ENCODE results near the gene RASL12.
"Not testable (repeated sequence)": the region's sequence is repeated elsewhere in the genome, so short reads cannot be mapped to it uniquely, and the experiment has no call there.

The RASL12 gene, protein sequence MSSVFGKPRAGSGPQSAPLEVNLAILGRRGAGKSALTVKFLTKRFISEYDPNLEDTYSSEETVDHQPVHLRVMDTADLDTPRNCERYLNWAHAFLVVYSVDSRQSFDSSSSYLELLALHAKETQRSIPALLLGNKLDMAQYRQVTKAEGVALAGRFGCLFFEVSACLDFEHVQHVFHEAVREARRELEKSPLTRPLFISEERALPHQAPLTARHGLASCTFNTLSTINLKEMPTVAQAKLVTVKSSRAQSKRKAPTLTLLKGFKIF

DNA sequence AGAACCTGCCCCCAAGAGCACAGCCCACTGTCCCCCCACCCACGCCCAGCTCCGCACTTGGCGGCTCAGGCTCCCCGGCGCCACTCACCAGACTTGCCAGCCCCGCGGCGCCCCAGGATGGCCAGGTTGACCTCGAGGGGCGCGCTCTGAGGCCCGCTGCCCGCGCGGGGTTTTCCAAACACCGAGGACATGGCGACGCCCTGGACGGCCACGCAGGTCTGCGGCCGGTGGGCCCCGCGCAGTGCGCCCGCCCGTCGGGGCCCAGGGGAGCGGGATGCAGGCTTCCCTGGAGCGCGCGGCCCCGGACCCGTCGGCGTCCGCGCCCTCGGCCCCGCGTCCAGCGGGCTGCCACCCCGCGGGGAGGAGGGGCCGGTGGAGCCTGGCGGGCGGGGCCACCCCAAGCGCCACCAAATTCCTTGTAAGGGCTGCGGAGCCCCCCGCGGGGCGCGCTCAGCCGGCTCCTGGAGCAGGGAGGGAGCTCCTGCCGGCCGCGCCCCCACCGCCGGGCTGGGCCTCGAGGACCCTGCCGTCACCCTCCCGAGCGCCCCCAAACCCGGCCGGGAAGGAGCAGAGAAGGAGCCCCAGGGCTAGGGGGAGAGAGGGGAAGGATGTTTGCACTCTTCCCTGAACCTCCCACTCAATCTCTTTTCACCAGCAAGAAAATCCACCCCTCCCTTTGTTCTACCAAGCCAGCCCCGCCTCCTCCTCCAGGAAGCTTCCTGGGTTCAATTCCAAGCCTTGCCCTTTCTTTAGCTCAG lies at the start of gene RASL12:
RASL12 (minus strand) TSS at position 347 of the 758 bp plus-strand sequence; CDS start at position 191, 156 bp downstream.
- DNase-seq = peak; percentile 57

DNA sequence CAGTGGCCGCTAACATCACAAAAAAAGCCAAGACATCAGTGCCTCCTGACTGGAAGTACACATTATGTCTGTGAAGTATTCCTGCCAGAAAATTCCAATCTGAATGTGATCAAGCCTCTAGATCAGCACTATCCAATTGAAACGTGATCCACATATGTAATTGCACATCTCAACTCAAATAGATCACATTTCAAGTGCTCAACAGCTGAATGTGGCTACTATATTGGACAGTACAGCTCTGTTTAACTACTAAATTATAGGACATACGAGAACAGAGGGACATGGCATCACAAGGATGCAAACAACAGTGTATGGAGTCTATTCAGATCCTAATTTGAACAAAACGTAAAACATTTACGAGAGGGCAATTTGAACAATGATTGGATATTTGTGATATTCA lies 47.8 kb upstream of the RASL12 start:
- no peak for DNase-seq

DNA sequence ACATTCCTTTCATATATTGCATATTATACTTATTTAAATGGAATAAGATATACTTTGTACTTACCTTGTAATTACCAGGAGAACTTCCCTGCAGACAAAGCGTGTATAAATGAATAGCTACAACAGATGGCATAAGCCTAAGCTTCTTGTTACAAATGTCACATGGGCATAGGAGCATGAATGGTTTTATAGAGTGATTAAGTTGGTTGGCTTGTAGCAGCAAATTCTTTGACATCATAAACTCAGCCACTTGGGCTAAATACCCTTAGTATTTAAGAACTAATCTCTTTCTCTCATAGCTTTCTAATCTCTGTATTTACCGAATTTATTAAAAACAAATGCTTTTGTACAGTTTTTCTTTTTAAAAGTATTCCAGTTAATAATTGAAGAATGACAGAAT lies 47.3 kb upstream of the RASL12 start, which contains the start of gene UBAP1L:
UBAP1L (minus strand) TSS at position 115 of the 400 bp plus-strand sequence. CDS start 8,985 bp downstream, outside the sequence.
- DNase-seq = no peak

DNA sequence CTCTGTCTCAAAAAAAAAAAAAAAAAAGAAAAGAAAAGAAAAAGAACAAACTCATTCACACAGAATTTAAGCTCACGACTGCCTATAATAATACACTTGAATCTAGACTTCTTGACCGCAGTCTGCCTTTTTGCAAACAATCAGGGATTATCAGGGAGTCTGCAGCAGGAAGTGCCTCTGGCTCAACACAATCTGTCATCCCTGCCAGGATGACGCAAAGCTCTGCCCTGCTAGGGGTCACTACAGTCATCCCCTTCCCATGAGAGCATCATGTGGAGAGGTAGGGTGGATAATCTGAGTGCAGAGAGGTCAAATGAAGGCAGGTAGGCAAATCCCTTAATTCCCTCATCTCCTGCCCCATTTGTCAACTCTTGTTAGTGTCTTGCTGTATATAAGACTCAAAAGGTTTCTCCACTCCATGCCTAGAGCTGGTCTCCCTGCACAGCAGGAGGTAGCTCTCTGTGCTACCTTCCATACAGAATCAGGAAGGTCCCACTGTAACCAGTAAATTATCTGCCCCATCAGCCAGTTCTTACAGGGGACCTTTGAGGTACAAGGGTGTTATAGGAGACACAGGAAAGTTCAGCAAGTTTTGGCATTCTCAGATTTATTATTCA lies 43.0 kb upstream of the RASL12 start:
- DNase-seq = no peak

DNA sequence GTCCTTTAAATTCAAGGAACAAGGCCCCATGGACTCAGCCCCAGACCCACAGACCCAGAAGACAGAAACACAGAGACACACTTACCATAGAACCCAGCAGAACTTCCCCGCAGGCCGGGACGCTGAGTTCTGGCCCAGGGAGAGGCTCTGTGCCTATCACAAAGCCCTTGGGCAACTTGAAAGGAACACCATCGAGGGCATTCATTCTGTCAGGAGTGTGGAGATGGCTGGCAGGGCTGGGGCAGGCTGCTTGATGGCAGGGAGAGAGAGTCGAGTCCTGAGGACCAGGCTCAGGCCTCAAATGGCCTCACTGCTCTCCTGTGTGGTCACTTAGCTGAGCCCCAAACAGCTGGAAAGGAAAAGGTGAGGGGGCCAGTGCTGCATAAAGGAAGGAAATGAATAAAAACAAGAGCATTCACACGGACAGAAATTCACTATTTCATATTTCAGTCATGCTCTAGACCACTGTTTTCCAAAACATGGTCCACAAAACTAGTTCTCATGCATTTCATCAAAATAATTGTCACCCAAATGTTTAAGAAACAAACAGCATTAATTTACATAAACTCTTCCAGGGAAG lies 38.3 kb upstream of the RASL12 start:
- no peak for DNase-seq

DNA sequence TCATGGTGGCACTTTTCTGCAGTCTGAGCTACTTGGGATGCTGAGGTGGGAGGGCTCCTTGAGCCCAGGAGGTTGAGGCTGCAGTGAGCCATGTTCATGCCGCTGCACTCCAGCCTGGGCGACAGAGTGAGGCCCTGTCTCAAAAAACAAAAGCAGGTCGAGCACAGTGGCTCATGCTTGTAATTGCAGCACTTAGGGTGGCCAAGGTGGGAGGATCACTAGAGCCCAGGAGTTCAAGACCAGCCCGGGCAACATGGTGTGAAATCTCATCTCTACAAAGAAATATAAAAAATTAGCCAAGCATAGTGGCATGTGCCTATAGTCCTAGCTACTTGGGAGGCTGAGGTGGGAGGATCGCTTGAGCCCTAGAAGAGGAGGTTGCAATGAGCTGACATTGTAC lies 37.2 kb upstream of the RASL12 start:
- DNase-seq = no peak

DNA sequence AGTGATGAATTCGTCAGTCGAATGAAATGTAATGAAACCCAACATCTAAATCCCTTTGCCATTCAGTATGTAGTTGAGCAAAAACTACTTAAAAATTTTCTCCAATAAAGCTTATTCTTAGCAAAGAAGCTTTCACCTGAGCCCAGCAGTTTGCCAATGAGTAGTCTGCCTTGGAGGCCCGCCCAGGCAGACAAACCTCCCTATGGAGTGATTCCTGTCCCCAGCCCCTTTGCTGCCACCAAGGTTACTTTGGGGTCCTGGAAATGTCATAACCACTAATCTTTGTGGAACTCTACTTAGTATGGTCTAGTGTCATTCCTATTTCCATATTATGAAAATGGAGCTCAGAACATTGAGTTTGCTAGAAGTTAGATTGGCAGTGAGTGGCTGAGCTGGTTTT lies 35.1 kb upstream of the RASL12 start:
- DNase-seq = no peak

DNA sequence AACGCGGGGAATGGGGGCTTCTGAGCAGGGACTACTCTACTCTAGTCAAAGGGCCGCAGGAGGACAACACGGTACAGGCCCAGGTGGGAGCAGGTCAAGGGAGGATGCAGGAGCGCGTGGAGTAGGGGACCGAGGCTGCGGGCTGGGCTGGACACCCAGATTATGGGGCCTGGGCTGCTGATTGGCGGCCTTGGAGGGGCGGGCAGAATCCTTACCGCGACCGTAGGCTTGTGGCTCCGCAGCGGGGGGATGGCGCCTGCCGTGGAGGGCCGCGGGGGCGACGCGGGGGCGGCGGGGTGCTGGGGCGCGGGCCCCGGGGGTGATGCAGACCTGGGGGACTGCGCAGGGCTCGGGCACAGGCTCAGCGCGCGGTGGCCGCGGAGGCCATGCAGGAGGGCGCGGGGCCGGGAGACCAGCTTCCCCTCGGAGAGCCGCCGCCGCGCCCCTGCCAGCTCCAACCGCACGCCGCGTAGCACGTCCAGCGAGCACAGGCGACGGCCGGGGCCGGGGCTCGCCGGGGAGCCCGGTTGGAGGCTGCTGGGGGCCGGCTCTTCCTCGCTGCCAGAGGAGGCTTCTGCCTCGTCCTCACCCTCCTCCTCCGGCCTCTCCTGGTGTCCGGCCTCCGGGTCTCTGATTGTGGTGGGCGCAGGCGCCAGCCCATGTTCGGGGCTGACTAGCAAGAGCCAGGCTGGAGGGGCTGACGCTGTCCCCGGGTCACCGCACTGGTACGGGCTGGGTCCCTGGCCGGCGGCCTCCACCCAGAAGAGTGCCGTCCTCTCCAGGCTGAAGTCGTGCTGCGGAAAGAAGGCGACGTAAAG lies 34.3 kb upstream of the RASL12 start:
- no peak for DNase-seq

DNA sequence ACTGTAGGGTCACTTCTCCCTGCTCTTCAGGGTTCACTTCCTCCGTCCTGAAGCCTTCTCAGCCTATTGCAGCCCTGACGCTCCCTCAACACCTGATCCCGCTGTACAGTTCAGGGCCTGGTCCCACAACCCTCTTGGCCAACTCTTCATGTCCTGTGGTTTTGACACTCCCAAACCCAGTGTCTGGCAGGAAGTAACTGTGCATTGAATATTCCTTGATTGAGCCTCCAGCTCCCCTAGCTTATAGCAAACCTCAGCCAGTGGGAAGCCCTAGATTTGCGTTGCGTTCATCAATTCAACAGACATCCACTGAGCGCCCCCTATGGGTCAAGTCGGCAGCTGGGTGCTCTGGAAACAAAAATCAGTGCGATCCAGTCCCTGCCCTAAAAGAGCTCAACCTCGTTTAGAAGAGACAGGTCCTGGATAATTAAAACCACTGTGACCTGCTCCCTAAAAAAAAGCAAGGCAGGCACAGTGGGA lies 33.7 kb upstream of the RASL12 start:
- peak; percentile 82 for DNase-seq

DNA sequence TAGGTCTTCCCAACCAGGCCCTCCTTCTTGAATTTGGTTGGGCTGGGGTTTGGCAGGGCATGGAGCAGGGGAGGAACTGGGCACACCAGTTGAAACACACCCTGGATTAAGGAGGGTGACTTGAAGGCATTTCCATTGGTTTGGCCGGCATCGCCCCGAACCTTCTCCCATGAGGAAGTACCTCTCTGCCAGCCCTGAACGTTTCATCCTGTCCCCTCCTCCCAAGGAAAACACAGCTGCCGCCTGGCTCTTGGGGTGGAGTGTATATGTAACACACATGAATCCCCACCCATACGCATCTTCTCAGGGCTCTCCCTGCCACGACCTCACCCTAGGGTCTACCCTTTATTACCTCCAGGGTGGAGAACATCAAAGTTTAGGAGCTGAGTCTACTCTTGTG lies 32.7 kb upstream of the RASL12 start:
- no peak for DNase-seq

DNA sequence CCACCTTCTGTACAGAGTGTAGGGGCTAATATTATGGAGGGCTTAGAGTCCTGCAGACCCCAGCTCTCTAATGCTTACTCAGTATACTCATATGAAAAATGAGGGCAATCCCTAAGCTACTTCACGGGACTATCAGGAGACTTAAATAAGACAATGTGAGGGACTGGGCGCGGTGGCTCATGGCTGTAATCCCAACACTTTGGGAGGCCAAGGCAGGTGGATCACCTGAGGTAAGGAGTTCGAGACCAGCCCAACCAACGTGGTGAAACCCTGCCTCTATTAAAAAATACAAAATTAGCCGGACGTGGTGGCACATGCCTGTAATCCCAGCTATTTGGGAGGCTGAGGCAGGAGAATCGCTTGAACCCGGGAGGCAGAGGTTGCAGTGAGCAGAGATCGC lies 32.0 kb upstream of the RASL12 start:
- DNase-seq = not testable (repeated sequence)

DNA sequence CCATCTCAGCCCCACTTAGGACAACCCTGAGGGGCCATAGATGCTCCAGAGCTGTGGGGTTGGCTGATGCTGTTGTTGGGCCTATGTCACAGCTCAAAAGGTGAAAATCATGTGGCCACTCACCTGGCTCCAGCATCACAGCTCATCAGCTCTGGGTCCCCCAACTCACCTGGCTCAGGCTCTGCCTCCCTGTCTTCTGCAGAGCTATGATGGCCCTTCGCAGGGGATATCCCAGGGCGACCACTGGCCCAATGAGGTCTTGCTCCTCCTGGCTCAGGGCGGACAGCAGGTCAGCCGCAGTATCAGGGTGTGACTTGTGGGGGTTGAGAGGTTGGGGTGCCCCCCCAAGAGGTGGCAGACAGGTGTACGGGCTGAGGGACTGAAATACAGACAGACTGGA lies 31.5 kb upstream of the RASL12 start:
- DNase-seq = no peak

DNA sequence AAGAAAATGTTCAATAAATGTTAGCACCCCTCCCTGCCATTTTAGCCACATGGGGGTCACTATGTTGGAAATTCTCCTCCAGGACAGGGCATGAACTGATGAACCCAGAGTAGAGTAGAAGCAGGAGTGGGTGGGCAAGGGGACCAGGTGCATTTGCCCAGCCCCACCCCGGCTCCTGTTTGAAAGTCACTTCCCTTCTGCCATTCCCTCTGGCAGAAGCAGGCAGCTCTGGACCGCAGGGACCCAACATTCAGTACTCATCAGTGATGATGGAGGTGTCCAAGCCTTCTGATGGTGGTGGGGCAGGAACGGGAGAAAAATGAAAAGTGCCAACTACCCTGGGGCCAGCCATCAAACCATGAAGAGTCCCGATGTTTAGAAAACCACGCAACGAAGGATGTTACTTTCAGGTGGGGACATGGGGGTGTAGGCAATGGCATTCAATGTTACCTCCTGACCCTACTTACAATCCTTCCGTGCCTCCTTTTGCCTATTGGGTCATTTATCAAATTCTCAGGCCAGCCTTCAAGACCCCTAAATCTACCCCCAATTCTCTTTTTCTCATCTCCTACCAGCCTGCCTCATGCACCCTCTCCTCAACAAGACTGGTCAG lies 30.0 kb upstream of the RASL12 start:
- no peak for DNase-seq

DNA sequence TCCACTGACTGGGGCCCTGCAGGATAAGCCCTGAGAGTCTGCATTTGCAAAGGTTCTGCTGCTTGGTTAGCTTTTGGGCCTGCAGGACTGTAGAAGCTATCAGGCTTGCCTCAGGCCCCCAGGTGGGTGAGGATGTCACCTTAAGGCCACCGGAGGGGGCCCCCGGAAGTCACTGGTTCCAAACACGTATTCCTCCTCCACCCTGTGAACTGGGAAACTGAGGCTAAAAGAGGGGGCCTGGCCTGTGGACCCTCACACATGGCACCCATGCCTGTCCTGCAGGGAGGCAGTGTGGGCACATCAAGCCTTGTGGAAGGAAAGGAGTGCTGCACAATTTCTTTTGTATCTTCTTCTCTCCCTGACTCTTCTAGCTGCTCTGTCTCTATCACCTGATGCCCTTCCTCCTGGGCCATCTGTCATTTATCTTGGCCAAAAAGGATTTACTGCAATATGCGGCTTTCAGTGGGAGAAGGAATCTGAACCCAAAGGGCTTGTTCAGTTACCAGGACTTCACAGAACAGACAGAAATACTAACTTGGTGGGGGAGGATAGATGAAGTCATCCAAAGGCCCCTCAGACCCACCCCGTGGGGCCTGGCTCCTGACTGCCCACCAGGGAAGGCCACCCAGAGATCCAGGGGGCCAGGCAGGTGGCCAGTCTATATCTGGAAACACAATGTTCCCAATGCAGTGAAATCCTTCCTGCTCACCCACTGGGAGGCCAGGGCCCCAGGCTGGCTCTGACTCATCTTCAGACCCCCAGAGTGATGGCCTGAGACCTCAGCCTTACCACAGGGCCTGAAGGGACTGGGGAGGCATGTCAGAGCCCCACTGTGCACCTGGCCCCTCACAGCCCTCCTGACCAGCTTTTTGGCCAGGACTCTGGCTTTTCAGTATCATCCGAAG lies 28.9 kb upstream of the RASL12 start:
- DNase-seq = no peak

DNA sequence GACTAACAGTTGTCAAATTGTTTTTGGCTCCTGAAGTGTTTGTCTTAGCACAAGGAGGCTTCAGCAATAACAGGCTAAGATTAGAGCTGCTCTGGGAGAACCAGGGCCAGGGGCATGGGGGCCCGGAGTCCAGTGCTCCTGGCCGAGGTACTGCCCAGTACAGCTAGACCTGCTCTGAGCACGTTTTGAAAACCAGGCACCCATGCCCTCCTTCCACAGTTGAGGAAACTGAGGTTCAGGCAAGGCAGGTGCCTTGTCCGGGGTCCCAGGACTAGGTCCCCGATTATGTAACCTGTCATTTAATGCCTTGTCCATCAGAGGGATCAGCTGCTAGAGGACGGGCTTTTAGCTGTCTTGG lies 27.9 kb upstream of the RASL12 start:
- DNase-seq = no peak

DNA sequence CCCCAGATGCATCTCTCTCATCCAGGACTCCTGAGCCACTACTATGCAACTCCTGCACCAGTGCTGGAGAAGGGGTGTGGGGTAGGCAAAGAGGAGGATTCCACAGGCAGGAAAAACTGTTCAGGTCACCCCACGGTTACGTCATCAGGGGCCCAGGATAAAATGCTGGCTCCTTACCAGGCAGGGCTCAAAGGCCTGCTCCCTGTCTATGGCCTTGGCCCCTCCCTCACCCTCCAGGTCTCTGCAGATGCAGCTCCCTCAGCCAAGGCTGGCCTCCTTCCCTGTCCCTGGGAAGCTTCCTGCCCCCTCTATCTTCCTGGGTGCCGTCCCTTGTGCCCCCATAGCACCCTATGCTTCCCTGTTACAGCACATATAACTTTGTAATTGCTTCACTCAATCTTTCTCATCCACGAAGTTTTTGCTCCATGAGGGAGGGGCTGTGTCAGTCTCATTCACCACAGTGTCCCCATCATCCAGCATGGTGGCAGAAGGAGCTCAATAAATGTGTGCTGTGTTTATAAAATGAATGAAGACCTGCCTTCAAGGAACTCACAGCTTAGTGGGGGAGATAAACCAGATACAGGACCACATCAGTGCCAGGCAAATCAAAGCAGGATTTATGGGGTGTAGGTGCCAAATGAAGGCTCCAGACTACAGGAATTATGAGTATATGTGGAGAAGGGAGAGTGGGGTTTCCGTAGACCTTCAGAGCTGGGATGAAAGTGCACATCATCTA lies 27.4 kb upstream of the RASL12 start:
- no peak for DNase-seq

DNA sequence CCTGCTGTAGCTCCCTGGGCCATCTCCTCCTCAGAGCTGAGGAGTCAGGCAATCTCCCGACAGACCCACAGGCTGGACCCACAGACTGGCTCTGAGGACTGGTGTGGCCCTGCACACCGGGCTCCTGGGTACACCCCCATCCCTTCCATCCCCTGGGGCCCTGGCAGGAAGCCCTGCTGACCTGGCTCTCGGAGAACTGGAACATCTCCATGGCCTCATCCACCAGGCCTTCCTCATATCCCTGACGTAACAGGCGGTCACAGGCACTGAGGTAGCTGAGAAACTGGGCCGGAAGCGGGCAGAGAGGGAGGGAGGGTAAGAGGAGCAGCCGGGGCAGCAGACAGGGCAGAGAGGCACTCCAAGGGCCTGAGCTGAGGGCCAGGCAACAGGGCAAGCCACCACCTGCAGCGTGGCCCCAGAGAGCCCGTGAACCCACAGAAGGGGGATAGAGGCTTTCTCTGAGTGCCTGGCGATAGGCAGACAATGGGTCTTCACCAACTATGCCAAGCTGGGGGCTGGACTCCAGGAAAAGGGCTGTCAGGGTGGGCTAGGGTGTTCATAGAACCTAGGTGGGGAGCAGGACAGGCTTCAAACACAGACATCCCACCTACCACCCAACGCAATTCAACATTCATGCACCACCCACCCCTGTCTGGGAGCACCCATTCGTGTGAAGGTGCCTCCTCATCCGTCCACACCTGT lies 26.7 kb upstream of the RASL12 start:
- DNase-seq = no peak

DNA sequence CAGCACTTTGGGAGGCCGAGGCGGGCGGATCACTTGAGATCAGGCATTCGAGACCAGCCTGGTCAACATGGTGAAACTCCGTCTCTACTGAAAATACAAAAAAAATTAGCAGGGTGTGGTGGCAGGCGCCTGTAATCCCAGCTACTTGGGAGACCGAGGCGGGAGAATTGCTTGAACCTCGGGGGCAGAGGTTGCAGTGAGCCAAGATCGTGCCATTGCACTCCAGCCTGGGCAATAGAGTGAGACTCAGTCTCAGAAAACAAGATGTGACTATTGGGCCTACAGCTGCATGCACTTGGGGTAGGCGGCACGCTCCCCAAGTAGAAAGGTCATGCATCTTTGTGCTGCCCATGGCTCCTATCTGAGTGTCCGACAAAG lies 26.0 kb upstream of the RASL12 start:
- not testable (repeated sequence) for DNase-seq

DNA sequence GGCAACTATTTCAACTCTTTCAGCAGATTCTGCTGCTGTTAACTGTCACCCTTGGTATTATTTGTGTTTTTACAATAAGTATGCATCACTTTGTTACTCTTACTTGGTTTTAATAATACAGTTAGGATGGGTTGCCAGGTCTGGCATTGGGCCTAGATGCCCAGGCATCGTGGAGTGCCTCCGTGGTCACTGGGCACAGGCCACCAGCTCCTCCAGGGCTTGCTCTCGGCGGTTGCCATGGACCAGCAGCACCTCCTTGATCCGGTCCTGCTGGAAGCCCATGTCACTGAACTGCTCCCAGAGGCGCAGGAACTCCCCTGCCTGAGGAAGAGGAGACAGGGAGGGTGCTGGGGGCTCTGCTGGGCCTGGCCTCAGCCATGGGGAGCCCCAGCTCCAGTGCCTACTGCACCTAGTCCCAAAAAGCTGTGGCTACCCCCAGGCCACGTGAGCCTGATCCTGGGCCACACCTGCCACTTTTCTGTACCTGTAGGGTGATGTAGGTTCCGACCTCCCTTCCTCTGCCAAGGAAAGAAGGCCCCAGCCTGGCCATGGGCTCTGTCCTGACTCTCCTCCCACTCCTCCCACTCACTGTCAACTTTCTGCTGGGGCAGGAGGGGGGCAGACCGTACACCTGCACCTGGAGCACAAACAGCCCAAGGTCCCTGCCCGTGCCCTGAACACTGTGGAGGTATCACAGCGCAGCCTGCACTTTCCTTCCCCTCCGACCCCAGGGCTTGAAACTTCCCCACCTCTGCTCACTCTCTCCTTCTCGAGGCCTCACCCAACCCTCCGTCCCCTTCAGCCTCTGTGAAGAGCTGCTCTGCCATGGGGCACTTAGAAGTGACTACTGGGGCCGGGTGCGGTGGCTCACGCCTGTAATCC lies 25.4 kb upstream of the RASL12 start:
- no peak for DNase-seq

Measured in left hindlimb (tissue), 1 donor.